GM21786 (cell line): ENCODE data around the gene C11orf58.
A peak's percentile ranks its signal among the peaks of the same experiment; 100 is the strongest.

Source experiments
- ATAC-seq: cut with Tn5 transposase; IDR thresholded peaks from one replicate; pipeline ENCODE4 v1.9.1; 2021; ENCODE audit not compliant: unreplicated experiment

C11orf58 gene

DNA sequence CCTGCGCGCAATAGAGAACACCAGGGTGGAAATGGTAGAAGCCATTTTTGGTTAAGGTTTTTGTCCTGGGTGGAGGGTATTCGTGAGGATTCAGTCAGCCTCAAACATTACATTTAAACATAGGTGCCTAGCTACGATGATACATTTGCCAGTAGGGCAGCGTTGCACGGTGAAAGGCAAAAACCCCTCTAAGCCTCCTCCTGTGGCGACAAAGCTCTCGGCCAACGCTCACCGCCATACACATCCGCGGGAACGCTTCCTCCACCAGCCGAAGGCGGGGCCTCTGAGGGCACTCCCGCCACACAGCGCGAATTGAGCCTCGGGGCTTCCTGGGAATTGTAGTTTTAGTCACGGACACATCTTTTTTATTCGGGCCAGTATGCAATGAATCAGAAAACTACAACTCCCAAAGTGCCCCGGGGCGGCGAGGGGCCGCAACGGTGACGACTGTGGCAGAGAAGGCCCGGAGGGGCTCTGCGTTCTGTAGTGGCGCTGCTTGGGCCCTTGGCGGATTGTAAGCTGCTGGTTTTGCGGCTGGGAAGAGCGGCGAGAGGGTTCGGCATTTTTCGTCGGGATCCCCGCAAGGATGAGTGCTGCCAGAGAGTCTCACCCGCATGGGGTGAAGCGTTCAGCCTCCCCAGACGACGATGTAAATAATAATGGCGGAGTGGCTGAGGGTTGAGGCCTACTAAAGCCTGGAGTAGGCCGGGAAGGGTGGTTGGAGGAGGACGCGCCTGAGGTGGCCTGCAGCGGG is at the start of gene C11orf58:
C11orf58 (plus strand) TSS at position 455 of the 754 bp plus-strand sequence; CDS start at position 587, 132 bp downstream.
- ATAC-seq, result peak; percentile 97

DNA sequence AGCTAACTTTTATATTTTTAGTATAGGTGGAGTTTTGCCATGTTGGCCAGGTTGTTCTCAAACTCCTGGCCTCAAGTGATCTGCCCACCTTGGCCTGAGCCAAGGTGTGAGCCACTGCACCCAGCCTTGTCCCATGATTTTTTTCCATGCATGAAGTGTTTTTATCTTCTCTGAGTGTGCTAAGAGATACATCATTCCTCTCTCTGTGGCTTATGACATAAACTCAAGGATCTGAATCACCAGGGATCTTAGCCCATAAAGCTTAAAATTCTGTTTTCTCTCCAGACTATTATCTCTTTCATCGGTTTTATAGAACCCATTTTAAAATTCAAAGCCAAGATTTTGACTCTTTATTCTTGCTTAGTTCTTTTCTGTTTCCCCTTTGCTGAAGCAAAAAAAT is 48.4 kb upstream of the C11orf58 start:
- ATAC-seq, result no peak

DNA sequence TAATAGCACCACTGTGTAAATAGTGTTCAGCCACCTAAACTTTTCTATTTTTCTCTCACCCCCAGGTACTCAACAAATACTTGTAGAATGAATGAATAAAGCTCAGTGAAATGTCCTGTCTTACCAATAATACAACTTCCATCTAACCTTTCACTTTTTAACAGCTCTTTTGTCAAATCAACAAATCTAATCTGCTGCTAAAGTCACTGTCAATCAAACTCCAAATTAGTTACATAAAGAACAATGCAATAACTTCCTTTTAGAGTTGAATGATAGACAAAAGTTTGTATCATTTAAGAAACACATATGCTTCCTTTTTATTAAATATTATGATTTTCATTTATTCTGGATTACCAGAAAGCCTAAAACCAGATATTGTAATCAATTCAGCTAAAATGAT is 34.7 kb upstream of the C11orf58 start:
- ATAC-seq, result no peak

DNA sequence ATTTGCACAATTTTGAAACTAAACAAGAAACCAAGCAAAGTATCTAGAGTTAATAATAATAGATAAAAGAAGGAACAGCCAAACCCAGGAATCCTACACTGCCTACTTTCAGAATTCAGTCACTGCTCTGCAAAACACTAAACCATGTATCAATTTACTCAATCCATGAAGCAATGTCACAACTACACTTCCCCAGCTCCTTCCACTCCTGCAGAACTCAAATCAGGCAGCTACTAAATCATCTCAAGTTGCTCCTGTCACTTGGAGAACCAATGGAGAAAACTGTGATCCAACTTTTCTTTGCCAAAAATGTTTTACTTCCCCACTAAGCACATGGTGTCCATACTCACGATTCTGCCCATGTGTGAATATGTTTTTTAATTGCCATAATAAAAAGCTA is 24.9 kb upstream of the C11orf58 start:
- no peak for ATAC-seq

DNA sequence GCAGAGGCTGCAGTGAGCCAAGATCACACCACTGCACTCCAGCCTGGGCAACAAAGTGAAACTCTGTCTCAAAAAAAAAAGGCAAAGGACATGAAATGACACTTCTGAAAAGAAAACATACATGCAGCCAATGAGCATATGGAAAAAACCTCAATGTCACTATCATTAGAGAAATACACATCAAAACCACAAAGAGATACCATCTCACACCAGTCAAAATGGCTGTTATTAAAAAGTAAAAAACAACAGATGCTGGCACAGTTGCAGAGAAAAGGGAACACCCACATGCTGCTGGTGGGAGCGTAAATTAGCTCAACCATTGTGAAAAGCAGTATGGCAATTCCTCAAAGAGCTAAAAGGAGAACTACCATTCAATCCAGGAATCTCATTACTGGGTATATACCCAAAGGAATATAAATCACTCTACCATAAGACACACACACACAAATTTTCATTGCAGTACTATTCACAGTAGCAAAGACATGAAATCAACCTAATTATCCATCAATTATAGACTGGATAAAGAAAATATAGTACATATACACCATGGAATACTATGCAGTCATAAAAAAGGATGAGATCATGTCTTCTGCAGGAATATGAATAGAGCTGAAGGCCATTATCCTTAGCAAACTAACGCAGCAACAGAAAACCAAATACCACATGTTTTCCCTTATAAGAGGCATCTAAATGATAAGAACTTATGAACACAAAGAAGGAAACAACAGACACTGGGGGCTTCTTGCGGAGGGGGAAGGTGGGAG is 15.7 kb upstream of the C11orf58 start:
- no peak for ATAC-seq

DNA sequence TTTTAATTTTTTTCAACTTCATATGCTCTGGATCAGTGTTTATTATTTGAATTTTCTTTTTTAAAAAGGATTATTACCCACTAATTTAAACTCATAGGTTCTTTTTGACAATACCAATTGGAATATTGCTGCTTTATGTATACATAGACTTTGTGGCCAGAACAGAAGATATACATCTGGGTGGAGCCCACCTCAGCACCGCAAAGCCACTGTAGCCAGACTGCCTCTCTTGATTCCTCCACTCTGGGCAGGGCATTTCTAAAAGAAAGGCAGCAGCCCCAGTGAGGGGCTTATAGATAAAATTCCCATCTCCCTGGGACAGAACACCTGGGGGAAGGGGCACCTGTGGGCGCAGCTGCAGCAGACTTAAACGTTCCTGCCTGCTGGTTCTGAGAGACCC is 10.6 kb upstream of the C11orf58 start:
- no peak for ATAC-seq

DNA sequence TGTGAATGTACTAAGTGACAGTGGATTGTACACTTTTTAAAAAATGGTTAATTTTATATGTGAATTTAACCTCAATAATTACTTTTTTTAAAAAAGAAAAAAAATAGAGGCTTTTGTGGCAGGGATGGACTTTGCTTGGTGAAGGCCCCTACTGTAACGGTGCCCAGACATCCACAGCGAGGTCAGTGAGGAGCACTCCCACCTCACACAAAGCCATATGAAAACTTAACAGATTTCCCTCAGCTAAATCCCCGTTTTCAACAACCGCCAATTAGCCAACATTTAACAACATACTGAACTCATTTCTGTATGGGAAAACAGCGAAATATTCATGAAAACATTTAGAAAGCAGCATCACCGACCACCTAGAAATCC is 642 bp upstream of the C11orf58 start:
- peak; percentile 2 for ATAC-seq

DNA sequence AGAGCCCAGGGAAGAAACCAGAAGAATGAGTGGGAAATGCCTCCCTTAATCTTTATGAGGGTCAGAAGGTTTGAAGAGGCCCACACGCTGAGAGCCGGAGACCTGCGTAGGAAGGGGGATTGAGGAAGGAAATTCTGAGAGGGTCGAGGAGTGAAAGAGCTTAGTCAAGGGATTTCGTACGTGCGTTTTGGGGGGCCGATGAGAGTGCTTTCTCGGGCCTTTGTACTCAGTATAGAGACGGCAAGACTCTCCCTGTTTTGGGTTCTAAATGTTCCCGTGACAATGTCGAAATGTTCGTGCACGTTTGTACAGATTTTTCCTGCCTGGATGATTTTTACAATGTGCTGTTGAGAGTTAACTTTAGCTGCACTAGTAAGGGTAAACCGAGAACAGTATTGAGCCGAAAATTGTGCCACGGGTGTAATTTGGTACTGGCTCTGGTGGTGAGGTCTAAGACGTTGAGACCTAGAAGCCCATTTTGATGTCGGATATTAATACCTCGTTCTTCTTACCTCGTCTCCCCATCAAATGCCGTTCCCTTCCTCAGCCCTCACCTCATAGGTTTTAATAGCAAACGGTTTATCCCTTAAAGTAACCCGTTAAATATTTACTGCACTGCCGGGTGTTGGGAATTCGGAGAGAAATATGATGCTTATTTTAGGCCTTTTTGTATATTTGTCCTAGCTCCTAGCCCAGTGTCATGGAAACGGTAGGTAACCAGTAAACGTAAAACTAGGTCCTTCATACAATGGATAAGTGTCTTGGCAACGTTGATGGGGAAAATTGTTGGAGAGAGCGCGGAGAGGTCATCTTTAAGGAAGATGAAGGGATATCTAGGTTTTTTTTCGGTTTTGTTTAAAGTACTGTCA is 734 bp downstream of the C11orf58 start:
- ATAC-seq, result no peak

DNA sequence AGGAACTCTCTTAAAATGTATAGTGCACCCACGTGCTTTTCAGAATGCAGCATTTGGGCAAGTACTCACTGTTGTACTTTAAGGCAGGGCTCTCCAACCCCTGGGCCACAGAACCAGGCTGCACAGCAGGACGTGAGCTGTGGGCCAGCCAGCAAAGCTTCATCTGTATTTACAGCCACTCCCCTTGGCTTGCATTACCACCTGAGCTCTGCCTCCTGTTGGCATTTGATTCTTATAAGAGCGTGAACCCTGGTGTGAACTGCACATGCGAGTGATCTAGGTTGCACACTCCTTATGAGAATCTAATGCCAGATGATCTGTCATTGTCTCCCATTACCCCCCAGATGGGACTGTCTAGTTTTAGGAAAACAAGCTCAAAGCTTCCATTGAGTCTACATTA is 3.0 kb downstream of the C11orf58 start:
- no peak for ATAC-seq

DNA sequence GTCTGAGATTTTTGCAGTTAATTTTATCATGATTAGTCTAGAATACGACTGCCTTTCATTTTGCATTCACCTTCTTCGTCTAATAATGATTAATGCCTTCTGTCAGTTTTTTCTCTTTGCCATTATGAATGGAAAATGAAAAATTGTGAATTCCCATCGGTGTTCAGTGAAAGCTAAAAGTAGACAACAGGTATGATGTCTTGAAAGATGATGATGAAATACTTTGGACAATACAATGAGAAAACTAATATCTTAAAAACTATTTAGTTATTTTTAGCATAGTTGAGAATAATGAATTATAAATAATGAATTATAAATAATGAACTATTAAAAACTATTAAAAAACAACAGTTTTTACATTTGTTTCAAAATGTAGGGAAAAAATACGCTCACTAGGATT is 5.0 kb downstream of the C11orf58 start:
- ATAC-seq, result no peak

DNA sequence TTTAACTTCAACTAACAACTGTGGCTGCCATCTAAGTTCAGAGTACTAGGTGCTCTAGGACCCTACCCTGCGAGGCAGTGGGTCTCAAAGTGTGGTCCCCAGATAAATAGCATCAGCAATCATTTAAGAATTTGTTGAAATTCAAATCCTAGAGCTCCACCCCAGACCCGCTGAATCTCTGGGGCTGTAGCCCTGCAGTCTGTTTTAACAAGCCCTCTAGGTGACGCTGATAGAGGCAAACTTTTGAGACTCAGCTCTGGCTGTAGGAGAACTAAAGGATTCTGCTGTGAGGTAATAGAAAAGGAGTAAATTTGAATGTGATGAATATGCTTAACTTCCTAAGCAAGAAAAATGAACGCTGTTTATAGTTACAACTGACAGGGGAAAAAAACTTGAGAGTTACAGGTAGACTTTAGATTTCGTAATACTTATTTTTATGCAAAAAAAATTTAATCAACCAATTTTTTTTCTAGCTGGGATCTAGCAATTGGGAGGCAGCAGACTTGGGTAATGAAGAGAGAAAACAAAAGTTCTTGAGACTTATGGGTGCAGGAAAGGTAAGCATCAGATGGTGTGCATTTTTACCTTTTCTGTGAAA is 5.8 kb downstream of the C11orf58 start:
- no peak for ATAC-seq

DNA sequence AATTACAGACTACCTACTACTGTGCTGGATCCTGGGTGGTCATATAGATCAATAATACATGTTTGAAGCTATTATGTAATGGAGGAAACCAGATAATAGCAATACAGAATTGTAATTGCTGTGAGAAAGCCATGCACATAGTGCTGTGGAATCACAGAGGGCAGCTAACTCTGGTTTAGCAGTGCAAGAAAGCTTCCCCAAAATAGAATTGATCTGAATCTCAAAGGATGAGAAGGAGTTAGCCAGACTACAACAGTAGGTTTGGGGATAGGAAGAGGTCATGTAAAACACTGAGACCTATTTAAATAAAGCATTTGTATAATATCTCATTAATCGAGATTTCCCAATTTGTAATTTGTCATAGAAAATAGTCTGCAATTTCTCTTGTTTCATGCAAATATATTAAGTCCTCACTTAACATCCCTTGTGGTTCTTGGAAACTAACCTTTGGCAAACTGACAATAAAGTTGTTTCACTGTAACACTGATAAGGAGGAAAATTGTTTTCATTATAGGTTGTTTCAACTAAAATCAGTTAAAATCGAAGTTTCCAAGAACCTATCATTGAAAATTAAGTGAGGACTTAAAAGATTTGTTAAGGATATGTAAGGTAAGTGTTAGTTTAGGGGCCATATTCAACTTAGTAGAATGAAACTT is 7.6 kb downstream of the C11orf58 start:
- ATAC-seq, result no peak

DNA sequence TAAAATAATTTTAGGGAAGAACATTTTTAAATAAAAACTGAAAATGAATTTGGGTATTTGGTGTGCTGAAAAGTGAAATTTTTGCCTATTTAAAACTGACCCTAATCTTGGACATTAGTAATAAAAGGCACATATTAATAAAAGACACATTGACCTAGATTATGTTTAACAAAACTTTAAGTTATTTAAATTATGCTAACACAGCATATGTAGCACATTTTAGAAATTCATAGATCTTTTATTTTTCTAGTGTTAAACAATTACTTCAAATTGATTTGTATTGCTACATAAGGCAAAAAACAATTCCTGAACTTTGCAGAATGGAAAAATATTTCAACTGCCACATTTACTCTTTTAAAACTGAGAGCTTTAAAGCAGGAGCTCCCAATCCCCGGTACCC is 10.6 kb downstream of the C11orf58 start:
- ATAC-seq, result no peak

DNA sequence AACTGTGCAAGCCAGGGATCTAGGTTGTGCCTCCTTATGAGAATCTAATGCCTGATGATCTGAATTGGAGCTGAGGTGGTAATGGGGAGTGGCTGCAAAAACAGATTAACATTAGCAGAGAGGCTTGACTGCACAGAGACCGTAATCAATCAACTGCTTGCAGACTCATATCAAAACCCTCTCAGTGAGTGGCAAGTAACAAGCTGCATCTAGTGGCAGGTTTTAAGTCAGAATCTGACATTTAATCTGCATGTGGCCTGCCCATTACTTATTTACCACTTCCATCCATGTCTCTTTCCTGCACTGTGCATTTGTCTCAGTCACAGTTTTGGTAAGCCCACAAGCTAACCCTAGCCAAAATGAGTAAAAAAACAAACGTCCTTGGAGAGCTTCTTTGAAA is 11.2 kb downstream of the C11orf58 start:
- ATAC-seq, result peak; percentile 46

DNA sequence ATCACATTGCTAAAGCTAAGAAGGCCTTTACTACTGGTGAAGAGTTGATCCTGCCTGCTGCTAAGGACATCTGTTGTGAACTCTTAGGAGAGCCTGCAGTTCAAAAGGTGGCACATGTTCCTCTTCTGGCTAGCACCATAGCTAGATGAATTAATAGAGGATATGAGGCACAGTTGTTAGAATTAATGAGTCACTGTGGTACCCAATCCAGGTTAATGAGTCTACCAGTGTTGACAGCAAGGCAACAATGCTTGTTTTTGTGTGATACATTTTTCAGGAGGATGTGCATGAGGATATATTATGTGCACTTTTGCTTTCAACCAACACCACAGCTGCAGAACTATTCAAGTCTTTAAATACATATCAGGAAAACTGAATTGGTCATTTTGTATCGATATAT is 12.0 kb downstream of the C11orf58 start:
- ATAC-seq, result peak; percentile 45

DNA sequence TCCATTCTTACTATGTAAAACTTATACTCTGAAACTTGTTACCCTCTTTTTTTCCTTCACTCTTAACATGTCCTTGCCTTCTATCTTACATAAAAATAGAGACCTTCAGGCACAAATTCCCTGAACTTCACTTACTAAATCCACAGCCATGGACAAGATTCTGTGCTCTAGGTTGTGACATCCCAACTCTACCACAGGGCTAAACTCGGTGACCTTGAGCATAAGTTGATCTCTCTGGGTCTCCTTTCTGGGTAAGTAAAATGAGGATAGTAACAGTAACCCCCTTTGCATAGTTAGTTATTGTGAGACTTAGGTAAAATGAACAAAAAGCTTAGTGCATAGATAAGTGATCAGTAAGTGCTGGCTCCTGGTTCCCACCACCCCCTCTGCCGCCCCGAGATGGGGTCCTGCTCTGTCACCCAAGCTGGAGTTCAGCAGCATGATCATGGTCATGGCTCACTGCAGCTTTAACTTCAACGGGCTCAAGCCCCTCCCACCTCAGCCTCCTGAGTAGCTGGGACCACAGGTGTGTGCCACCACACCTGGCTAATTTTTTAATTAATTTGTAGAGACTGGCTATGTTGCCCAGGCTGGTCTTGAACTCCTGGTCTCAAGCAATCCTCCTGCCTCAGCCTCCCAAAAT is 20.1 kb downstream of the C11orf58 start:
- ATAC-seq, result no peak

DNA sequence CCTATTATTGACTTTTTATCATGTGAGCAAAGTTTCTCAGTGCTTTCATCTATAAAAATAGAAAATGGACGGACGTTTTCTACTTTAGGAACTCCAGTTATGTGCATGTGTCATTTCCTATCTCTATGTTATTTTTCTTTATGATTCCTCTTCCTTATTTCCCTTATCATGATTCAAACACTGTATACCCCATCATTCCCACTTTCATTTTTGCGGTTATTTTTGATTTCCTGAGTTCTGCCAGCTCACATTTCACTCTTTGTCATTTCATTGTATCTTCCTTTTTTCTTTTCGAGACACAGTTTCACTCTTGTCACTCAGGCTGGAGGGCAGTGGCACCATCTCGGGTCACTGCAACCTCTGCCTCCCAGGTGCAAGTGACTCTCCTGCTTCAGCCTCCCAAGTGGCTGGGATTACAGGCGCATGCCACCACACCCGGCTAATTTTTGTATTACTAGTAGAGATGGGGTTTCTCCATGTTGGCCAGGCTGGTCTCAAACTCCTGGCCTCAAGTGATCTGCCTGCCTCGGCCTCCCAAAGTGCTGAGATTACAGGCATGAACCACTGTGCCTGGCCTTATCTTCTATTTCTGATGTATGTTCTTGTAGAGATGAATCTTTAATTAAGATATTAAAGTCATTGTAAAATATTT is 21.5 kb downstream of the C11orf58 start:
- ATAC-seq, result no peak

DNA sequence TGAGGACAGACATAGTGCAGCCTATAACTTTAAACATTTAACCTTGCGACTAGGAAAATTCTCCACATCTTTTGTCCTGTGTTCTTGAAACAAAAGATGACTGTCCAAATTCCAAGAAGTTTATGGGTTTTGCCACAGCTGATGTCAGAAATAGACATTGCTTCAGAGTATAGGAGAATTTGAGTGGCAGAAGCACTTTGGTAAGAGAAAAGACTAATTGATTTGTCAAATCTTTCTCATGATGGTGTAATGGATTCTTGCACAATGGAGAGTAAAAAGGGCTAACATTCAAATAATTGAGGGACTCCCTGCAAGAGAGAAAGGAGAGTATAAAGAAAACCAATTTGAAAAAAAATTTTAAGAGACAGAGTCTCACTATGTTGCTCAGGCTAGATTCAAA is 25.3 kb downstream of the C11orf58 start:
- ATAC-seq, result no peak

DNA sequence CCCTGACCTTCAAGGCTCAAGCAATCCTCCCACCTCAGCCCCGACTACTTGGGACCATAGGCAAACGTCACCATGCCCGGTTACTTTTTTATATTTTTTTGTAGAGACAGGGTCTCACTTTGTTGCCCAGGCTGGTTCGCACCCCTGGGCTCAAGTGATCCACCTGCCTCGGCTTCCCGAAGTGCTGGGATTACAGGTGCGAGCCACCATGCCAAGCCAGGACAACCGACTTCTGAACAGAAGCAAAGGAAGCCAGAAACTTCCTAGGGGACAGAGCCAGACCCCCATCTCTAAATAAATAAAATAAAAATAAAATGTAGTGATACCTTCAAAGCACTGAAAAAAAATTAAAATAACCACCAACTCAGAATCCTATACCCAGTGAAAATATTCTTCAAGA is 26.4 kb downstream of the C11orf58 start:
- ATAC-seq, result no peak

DNA sequence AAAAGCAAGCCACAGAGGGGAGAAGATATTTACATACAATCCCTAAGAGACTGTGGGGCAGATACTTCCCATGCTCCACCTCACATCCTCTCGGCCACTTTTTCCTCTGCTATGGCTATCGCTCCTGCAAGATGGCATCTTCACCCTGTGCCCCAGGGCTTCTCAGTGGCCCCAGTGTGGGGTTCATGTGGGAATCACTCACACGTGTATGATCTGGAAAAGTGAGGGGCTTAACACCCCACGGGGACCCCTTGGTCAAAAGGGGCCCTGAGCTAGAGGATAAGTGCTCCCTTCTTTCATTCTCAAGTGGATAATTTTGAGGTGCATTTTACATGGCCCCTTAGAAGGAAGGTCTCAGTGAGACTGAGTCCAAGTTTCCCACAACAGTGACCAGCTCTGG is 28.7 kb downstream of the C11orf58 start:
- ATAC-seq, result no peak
